Testis (tissue), 2 donors: ENCODE measurements around the gene DUSP6.

ENCODE experiments used
- CTCF ChIP-seq, 3 experiments: fragments of 450-650 bp in 2 of 3; fragments of 200-600 bp in 1 of 3; sonication (generic) in 1 of 3; IDR thresholded peaks; one replicate each; pipeline ENCODE4 v1.5.1; 2016 to 2019; ENCODE audit warnings: antibody characterized with exemption in 3 of 3, mild to moderate bottlenecking in 2 of 3, moderate library complexity in 1 of 3
- POLR2A ChIP-seq: fragments of 450-650 bp; IDR thresholded peaks from one replicate; pipeline ENCODE4 v1.6.1; 2017; ENCODE audit warnings: antibody characterized with exemption, mild to moderate bottlenecking, moderate library complexity

GRCh38 chr12:89370850-89371249 lies 18.5 kb upstream of the DUSP6 start:
- TF ChIP-seq POLR2A (no peak), CTCF (IDR thresholded peaks at IDR 0.05) (no peak)
